HepG2 (cell line): Measurements from ENCODE around the gene U2AF2. TPM values are rescaled to one million over a fixed set of nuclear protein-coding genes. Genes with fewer than 3 reads are reported as not detected.

ENCODE experiments used
- ATAC-seq: fragments of 200-7000 bp; cut with Tn5 transposase; 3 replicates; pipeline ENCODE4 v1.9.1; 2020; ENCODE audit warnings: mild to moderate bottlenecking, moderate library complexity
- BruUV-seq: library from RNA; stranded (reverse); fragments of 400-500 nt; replicated peaks from 2 replicates; lab custom pipeline; 2021; lab: Mats Ljungman, UMichigan
- CTCF ChIA-PET: fragments of 300-600 bp; formaldehyde crosslinking; extraction: SDS; loops from one replicate; lab custom pipeline; 2021; ENCODE audit warnings: low total read pairs, inconsistent platforms, low intra/inter-chr PET ratio; lab: Yijun Ruan, JAX
- POLR2A ChIA-PET: fragments of 350-600 bp; sonication (Branson Sonifier 250); formaldehyde crosslinking; loops from one replicate; lab custom pipeline; 2020; ENCODE audit warnings: antibody characterized with exemption, inconsistent platforms; lab: Yijun Ruan, JAX
- DNase-seq: peaks from one replicate; pipeline ENCODE4 v3.0.0-alpha.2; 2015; ENCODE audit warnings: low spot score
- FAIRE-seq: peaks from 3 replicates; lab custom pipeline; 2011; peaks lifted over from hg19 to GRCh38; lab: Jason Lieb, UNC
- H2AFZ ChIP-seq: one replicate; pipeline ENCODE4 v1.6.1; 2011; ENCODE audit warnings: low read length, inconsistent platforms
- H3K27ac ChIP-seq: fragments of 300-600 bp; 3 replicates; pipeline ENCODE4 v1.8.0; 2011; ENCODE audit warnings: mixed run types, mild to moderate bottlenecking, mixed read lengths, low read length, inconsistent platforms; ENCODE audit not compliant: insufficient read depth; ENCODE audit errors: extremely low read length
- H3K27me3 ChIP-seq, 2 experiments: fragments of 200-600 bp in 1 of 2; 2 replicates in 1 of 2; 3 replicates in 1 of 2; pipeline versions ENCODE4 v1.6.0 to v1.8.0; 2011; ENCODE audit warnings: low read length in 2 of 2, mild to moderate bottlenecking in 2 of 2, moderate library complexity in 2 of 2, inconsistent platforms in 1 of 2; ENCODE audit not compliant: insufficient read depth in 2 of 2, control insufficient read depth in 1 of 2
- H3K36me3 ChIP-seq, 2 experiments: fragments of 200-600 bp in 1 of 2; replicated peaks in 1 of 2; 2 replicates in 1 of 2; 3 replicates in 1 of 2; pipeline versions ENCODE4 v1.5.1 to v1.8.0; 2011; ENCODE audit warnings: low read length in 2 of 2, inconsistent platforms in 1 of 2; ENCODE audit not compliant: insufficient read depth in 2 of 2, control insufficient read depth in 1 of 2
- H3K4me1 ChIP-seq: 2 replicates; pipeline ENCODE4 v1.5.1; 2012; ENCODE audit warnings: low read length, inconsistent platforms; ENCODE audit not compliant: insufficient read depth
- H3K4me2 ChIP-seq: 2 replicates; pipeline ENCODE4 v1.6.0; 2011; ENCODE audit warnings: low read depth, low read length, inconsistent platforms
- H3K4me3 ChIP-seq, 3 experiments: fragments of 200-600 bp in 1 of 3; sonication (generic), shearing (Covaris generic) in 1 of 3; replicated peaks in 1 of 3; 2 replicates each; pipeline ENCODE4 v1.5.1; 2011 to 2016; ENCODE audit warnings: low read length in 3 of 3, inconsistent platforms in 2 of 3, low read depth in 2 of 3, mild to moderate bottlenecking in 2 of 3, control low read depth in 1 of 3, mixed read lengths in 1 of 3; ENCODE audit not compliant: insufficient read depth in 1 of 3
- H3K79me2 ChIP-seq: one replicate; pipeline ENCODE4 v1.6.1; 2011; ENCODE audit warnings: low read length, inconsistent platforms; ENCODE audit not compliant: insufficient read depth
- H3K9ac ChIP-seq: 2 replicates; pipeline ENCODE4 v1.6.0; 2011; ENCODE audit warnings: mild to moderate bottlenecking, low read depth, low read length, inconsistent platforms; ENCODE audit not compliant: insufficient read depth
- H3K9me3 ChIP-seq: 2 replicates; pipeline ENCODE4 v1.5.1; 2012; ENCODE audit warnings: mild to moderate bottlenecking, low read length
- H4K20me1 ChIP-seq: 2 replicates; pipeline ENCODE4 v1.6.0; 2011; ENCODE audit warnings: inconsistent platforms, mild to moderate bottlenecking, low read length, moderate library complexity; ENCODE audit not compliant: insufficient read depth
- AGO1 ChIP-seq: fragments of 200-400 bp; formaldehyde crosslinking; IDR thresholded peaks from 2 replicates; pipeline ENCODE4 v1.6.1; 2017; ENCODE audit warnings: mild to moderate bottlenecking, low read depth, low read length, moderate library complexity; ENCODE audit not compliant: poor library complexity, severe bottlenecking
- AGO2 ChIP-seq: fragments of 200-400 bp; formaldehyde crosslinking; optimal IDR thresholded peaks from 2 replicates; pipeline ENCODE3; 2017; ENCODE audit warnings: mild to moderate bottlenecking, low read depth, low read length, moderate library complexity
- CC2D1A ChIP-seq: sonication (generic); formaldehyde crosslinking; IDR thresholded peaks from 2 replicates; pipeline ENCODE4 v1.8.1; 2023; ENCODE audit warnings: mild to moderate bottlenecking, missing genetic modification reagents
- HNRNPL ChIP-seq: fragments of 200-400 bp; formaldehyde crosslinking; IDR thresholded peaks from 2 replicates; pipeline ENCODE4 v1.6.1; 2017; ENCODE audit warnings: mild to moderate bottlenecking, low read depth, low read length
- RBFOX2 ChIP-seq: fragments of 200-400 bp; formaldehyde crosslinking; IDR thresholded peaks from 2 replicates; pipeline ENCODE4 v1.6.1; 2017; ENCODE audit warnings: low read depth, mild to moderate bottlenecking, low read length
- SOX5 ChIP-seq: IDR thresholded peaks from 2 replicates; pipeline ENCODE4 v1.6.1; 2016; ENCODE audit warnings: borderline replicate concordance
- SP5 ChIP-seq: IDR thresholded peaks from 2 replicates; pipeline ENCODE4 v1.6.1; 2016; ENCODE audit warnings: low read depth, borderline replicate concordance
- THYN1 ChIP-seq: sonication (generic); formaldehyde crosslinking; IDR thresholded peaks from 2 replicates; pipeline ENCODE4 v1.8.1; 2023; ENCODE audit warnings: low read depth, mild to moderate bottlenecking, moderate library complexity, missing genetic modification reagents, borderline replicate concordance
- ZBTB33 ChIP-seq: sonication (generic); formaldehyde crosslinking; IDR thresholded peaks from 2 replicates; pipeline ENCODE4 v1.4.0; 2020; ENCODE audit warnings: missing genetic modification reagents
- ZNF710 ChIP-seq: sonication (generic); formaldehyde crosslinking; IDR thresholded peaks from 2 replicates; pipeline ENCODE4 v1.5.0; 2020; ENCODE audit warnings: mild to moderate bottlenecking, missing genetic modification reagents, borderline replicate concordance
- WGBS: methylation state at CpG from one replicate; pipeline ENCODE4 v1.1.6; 2017; ENCODE audit warnings: low lambda C conversion rate; 5-methylcytosine and 5-hydroxymethylcytosine counted together
- in situ Hi-C: cut with HindIII; loops from 2 replicates; pipeline ENCODE4 v1.10.0; 2017; ENCODE audit warnings: low pct_unique_long_range_greater_than_20kb; ENCODE audit not compliant: extremely low pct_ligation_motif_present
- intact Hi-C: fragments of 100-400 bp; cut with micrococcal nuclease; formaldehyde crosslinking; loops from one replicate; pipeline ENCODE4 v1.10.0; 2022; ENCODE audit not compliant: unreplicated experiment
- polyA plus RNA-seq, 8 experiments: library from polyadenylated mRNA; depleted of rRNA in 3 of 8; stranded (reverse) in 7 of 8; unstranded in 1 of 8; fragments of >200 nt; fragmentation: Illumina TruSeq in 4 of 8; extraction: Trizol in 4 of 8; gene quantifications; 2 replicates each; pipeline versions ENCODE4 v1.2.1 to v1.2.3, GENCODE V29; 2011 to 2016; ENCODE audit warnings: low read depth in 4 of 8, missing spikeins in 1 of 8, mixed read lengths in 1 of 8; ENCODE audit not compliant: insufficient read depth in 1 of 8
- total RNA-seq, 5 experiments: library from RNA; depleted of rRNA; stranded (reverse); fragments of >200 nt; fragmentation: Illumina TruSeq; extraction: Trizol; gene quantifications; 2 replicates each; pipeline ENCODE4 v1.2.3, GENCODE V29; 2016; ENCODE audit warnings: low read depth in 1 of 5

Gene U2AF2
- total and polyA plus RNA-seq, 2 of the 13 experiments (the other 11 are each of a cell fraction or from before 2014, with no cell fraction given): 84.3 to 124 TPM

- in situ Hi-C loops: no loop called here
- Histone ChIP-seq H3K27ac (no peak overlapping the region), H3K4me3 (no peak overlapping the region), H4K20me1 (peaks cover 14% of the 10 kb centered on the region; the same call in 1 of the 2 replicates), H3K79me2 (peaks cover 4% of the 10 kb centered on the region), H3K4me1 (peaks cover 31% of the 10 kb centered on the region), H3K9me3 (no peaks in the 10 kb centered on the region), H3K4me2 (no peak overlapping the region), H3K9ac (no peak overlapping the region), H2AFZ (no peak overlapping the region), H3K36me3 (peaks cover 1 to 3% of the 10 kb centered on the region in 2 experiments; a peak in 1 of 5 replicates), H3K27me3 (no peaks in the 10 kb centered on the region)
- POLR2A ChIA-PET: interaction anchor here (0.7 kb wide), 1 partner anchor 13 kb away, joined by 3 read pairs; no protein-coding TSS in a partner anchor
- WGBS: 97% methylated on average over 40 of the region's 55 CpGs
- no peak for FAIRE-seq
- no peak for DNase-seq
- no peak for TF ChIP-seq SOX5 (CRISPR knock-in tag)
- TF ChIP-seq HNRNPL: 0 out of 2 replicates have a peak, but pooled peaks have one; percentile 10
- TF ChIP-seq ZNF710 (CRISPR knock-in tag): no peak
- no peak for TF ChIP-seq CC2D1A (CRISPR knock-in tag)
- TF ChIP-seq ZBTB33: 0 out of 2 replicates have a peak, but pooled peaks have one; percentile 5
- peak; percentile 69; the same call in 1 of the 2 replicates for TF ChIP-seq RBFOX2
- TF ChIP-seq AGO2: peak; percentile 74
- TF ChIP-seq AGO1: peak; percentile 46
- no peak for TF ChIP-seq SP5 (CRISPR knock-in tag)
- no peak for TF ChIP-seq THYN1 (CRISPR knock-in tag)
- CTCF ChIA-PET: no interaction called here
- no TSS peak for BruUV-seq
- no peak for ATAC-seq
- intact Hi-C loops: no loop called here
These were observed 33.1 kb upstream of the U2AF2 start for GRCh38 chr19:55621673-55622231.
